PC-9 (cell line): ENCODE measurements around the gene SEC16B.

ENCODE experiments used
- CTCF ChIP-seq: fragments of 200-600 bp; sonication (generic); conservative IDR thresholded peaks from 2 replicates; pipeline ENCODE4 v1.6.1; 2017; ENCODE audit warnings: mixed run types, antibody characterized with exemption, mild to moderate bottlenecking, moderate library complexity
- EZH2 ChIP-seq: fragments of 200-600 bp; sonication (generic); IDR thresholded peaks from 2 replicates; pipeline ENCODE4 v1.8.0; 2017; ENCODE audit warnings: antibody characterized with exemption, low read depth

DNA sequence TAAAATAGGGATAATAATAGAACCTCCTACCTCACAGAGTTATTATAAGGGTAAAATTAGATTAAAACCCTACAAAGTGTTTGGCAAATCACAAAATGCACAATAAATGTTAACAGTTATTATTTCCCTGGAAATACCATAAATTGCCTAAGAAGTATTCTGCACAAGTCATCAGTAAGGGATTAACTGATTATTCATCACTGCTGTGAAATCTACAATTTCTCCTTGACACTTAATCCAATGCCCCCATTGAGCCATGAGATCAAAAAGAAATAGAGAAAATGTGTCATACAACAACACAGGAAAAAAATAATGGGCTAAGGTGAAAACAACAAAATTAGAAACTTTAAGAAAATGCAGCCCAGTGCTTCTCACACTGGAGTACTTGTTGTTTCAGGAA, 6.7 kb upstream of the SEC16B start:
- TF ChIP-seq CTCF, result no peak
- TF ChIP-seq EZH2, result no peak
